Measurements from ENCODE around the gene CACNA1B. TPM values are rescaled to one million over a fixed set of nuclear protein-coding genes. Genes with fewer than 3 reads are reported as not detected.

CACNA1B gene
- total RNA-seq, 1 donor from 2014 or later, result 0.19 TPM

DNA sequence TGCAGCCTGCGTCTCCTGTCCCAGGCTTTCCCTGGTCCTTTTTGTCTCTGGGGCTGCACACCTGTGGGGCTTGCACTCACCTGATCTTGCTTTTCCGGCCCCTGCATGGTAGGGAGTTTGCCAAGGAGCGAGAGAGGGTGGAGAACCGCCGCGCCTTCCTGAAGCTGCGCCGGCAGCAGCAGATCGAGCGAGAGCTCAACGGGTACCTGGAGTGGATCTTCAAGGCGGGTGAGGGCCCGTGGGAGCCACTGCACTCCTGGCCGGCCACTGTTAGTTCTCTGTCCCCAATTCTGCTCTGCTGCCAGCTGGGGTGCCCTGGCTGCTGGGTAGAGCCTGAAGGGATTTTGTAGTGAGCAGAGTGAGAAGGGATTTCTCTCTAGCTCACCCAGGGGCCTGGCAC lies 78.0 kb downstream of the CACNA1B start:
- no peaks in the 10 kb centered on the region for H3K36me3 ChIP-seq
- peaks cover 26% of the 10 kb centered on the region for H3K27me3 ChIP-seq (ENCODE audit: low read depth)
- H3K4me3 ChIP-seq, result no peak overlapping the region
- H3K27ac ChIP-seq (replicated peaks), result no peak overlapping the region
- no peak for TF ChIP-seq CTCF (IDR thresholded peaks at IDR 0.05; ENCODE audit: borderline replicate concordance)
- H3K4me1 ChIP-seq, result peaks cover 3% of the 10 kb centered on the region
- DNase-seq, result no peak
- H3K9me3 ChIP-seq (replicated peaks), result no peaks in the 10 kb centered on the region
- intact Hi-C loops (cut with micrococcal nuclease), result no loop called here

DNA sequence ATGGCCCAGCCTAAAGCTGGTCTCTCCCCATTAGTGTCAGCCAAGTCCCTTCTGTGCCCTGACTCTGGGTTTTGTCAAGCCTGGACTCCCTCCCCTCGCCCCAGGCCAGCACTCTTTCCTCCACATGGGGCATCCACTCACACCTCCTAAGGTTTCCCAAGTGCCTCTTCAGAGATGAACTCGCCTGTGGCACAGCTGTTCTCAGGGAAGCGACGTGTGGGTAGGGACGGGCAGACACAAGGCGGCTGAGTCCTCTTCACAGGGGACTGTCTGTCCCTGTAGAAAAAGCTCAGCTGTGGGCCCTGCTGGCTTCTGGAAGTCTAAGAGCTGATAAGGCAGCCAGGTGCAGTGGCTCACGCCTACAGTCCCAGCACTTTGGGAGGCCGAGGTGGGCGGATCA lies 78.5 kb downstream of the CACNA1B start:
- Histone ChIP-seq H3K4me3 (no peak overlapping the region), H3K9me3 (replicated peaks) (no peaks in the 10 kb centered on the region), H3K27me3 (ENCODE audit: low read depth) (peaks cover 26% of the 10 kb centered on the region), H3K27ac (replicated peaks) (no peak overlapping the region), H3K36me3 (no peaks in the 10 kb centered on the region), H3K4me1 (peaks cover 3% of the 10 kb centered on the region)
- intact Hi-C loops (cut with micrococcal nuclease), result no loop called here
- no peak for TF ChIP-seq CTCF (IDR thresholded peaks at IDR 0.05; ENCODE audit: borderline replicate concordance)
- DNase-seq, result no peak

GRCh38 chr9:137956688-137957385 lies 79.3 kb downstream of the CACNA1B start:
- Histone ChIP-seq H3K27ac (replicated peaks) (no peak overlapping the region), H3K36me3 (no peaks in the 10 kb centered on the region), H3K4me1 (peaks cover 3% of the 10 kb centered on the region), H3K4me3 (no peak overlapping the region), H3K27me3 (ENCODE audit: low read depth) (peaks cover 26% of the 10 kb centered on the region), H3K9me3 (replicated peaks) (no peaks in the 10 kb centered on the region)
- DNase-seq, result no peak
- intact Hi-C loops (cut with micrococcal nuclease), result no loop called here
- TF ChIP-seq CTCF (IDR thresholded peaks at IDR 0.05; ENCODE audit: borderline replicate concordance), result no peak

DNA sequence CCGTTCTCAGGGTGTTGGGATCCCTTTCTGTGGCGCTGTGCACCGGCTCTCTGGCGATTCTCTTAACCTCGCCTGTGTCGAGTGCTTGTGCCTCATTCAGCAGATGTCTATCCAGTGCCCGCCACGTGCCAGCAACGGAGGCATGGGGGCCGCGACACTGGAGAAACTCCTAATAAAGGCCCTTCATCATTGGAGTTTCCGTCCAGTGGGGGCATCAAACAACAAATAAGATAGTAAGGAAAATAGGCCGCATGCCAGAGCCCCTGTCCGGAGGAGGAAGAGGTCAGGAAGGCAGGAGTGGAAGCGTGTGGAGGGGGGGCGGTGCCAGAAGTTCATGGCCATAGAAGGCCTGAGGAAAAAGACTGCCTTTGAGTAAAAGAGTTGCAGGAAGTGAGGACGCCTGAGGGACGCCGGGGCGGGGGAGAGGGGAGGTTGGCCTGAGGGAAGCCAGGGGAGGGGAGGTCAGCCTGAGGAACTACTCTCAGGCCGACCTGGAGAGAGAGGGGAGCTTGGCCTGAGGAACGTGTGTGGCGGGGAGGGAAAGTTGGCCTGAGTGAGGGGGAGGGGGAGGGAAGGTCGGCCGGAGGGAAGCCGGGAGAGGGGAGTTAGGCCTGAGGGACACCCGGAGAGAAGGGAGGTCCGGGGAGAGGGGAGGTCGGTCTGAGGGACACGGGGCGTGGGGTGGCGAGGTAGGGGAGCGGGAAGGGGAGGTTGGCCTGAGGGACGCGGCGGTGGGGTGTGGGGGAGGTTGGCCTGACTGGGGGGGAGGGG lies 82.2 kb downstream of the CACNA1B start:
- Histone ChIP-seq H3K27me3 (ENCODE audit: low read depth) (peaks cover 16% of the 10 kb centered on the region), H3K4me3 (no peak overlapping the region), H3K4me1 (no peaks in the 10 kb centered on the region), H3K36me3 (no peaks in the 10 kb centered on the region), H3K9me3 (replicated peaks) (peaks cover 28% of the 10 kb centered on the region), H3K27ac (replicated peaks) (no peak overlapping the region)
- no peak for TF ChIP-seq CTCF (IDR thresholded peaks at IDR 0.05; ENCODE audit: borderline replicate concordance)
- intact Hi-C loops (cut with micrococcal nuclease), result no loop called here
- DNase-seq, result no peak

- no peak for TF ChIP-seq CTCF (IDR thresholded peaks at IDR 0.05; ENCODE audit: borderline replicate concordance)
- Histone ChIP-seq H3K4me3 (no peak overlapping the region), H3K27ac (replicated peaks) (no peak overlapping the region), H3K27me3 (ENCODE audit: low read depth) (peaks cover 12% of the 10 kb centered on the region), H3K4me1 (no peaks in the 10 kb centered on the region), H3K36me3 (no peaks in the 10 kb centered on the region), H3K9me3 (replicated peaks) (peaks cover 28% of the 10 kb centered on the region)
- DNase-seq, result no peak
- intact Hi-C loops (cut with micrococcal nuclease), result no loop called here
These were observed 82.9 kb downstream of the CACNA1B start for GRCh38 chr9:137960496-137960895.

Data from left ventricle myocardium inferior (tissue), 1 donor.